NB4 (cell line): ENCODE data around the gene OSER1.
A peak's percentile ranks its signal among the peaks of the same experiment; 100 is the strongest.
"Not testable (repeated sequence)": the region's sequence is repeated elsewhere in the genome, so short reads cannot be mapped to it uniquely, and the experiment has no call there.

Source experiments
- DNase-seq: peaks from one replicate; pipeline ENCODE4 v3.0.0; 2010; ENCODE audit warnings: low read depth
- H3K4me3 ChIP-seq: one replicate; pipeline ENCODE4 v1.5.1; 2011; ENCODE audit warnings: mild to moderate bottlenecking, low read depth, low read length, moderate library complexity
- CTCF ChIP-seq: IDR thresholded peaks from one replicate; pipeline ENCODE4 v1.5.1; 2012; ENCODE audit warnings: low read depth, low read length
- MAX ChIP-seq: IDR thresholded peaks from 2 replicates; pipeline ENCODE4 v1.6.1; 2011; ENCODE audit warnings: low read depth, low read length
- MYC ChIP-seq: IDR thresholded peaks from 2 replicates; pipeline ENCODE4 v1.6.1; 2011; ENCODE audit warnings: low read depth, low read length
- POLR2A ChIP-seq: IDR thresholded peaks from 2 replicates; pipeline ENCODE4 v1.6.1; 2011; ENCODE audit warnings: mild to moderate bottlenecking; ENCODE audit not compliant: insufficient read length; ENCODE audit errors: extremely low read depth

OSER1 gene

GRCh38 chr20:44251284-44251683, 40.7 kb upstream of the OSER1 start:
- DNase-seq, result no peak
- no peak overlapping the region for H3K4me3 ChIP-seq
- TF ChIP-seq MYC (no peak), CTCF (no peak), POLR2A (no peak), MAX (no peak)

GRCh38 chr20:44248410-44248759, 37.8 kb upstream of the OSER1 start:
- no peak for DNase-seq
- TF ChIP-seq CTCF (no peak), MAX (no peak), MYC (no peak), POLR2A (no peak)
- no peak overlapping the region for H3K4me3 ChIP-seq

GRCh38 chr20:44247586-44248409, 37.2 kb upstream of the OSER1 start:
- H3K4me3 ChIP-seq, result no peak overlapping the region
- peak; percentile 71 for DNase-seq
- TF ChIP-seq MAX, result no peak
- peak; percentile 95 for TF ChIP-seq CTCF

DNA sequence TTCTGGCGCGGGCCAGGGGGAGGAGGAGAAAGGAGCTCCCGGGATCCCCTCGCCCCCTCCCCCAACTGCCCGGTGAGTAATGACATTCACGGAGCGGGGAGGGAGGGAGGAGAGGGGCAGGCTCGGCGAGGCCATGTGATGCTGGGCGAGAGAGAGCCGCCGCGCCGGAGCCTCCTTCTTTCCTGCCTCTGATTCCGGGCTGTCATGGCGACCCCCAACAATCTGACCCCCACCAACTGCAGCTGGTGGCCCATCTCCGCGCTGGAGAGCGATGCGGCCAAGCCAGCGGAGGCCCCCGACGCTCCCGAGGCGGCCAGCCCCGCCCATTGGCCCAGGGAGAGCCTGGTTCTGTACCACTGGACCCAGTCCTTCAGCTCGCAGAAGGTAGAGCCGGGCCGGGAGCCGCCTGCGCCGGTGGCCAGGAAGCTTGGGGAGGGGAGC, 36.6 kb upstream of the OSER1 start, which contains the start of gene GDAP1L1:
TSS of gene GDAP1L1 (plus strand) at position 178 of the 441 bp plus-strand sequence. CDS start at position 205, 27 bp downstream.
- no peak for DNase-seq
- no peak within 1 kb of the TSS for H3K4me3 ChIP-seq
- TF ChIP-seq MAX, result no peak
- no peak for TF ChIP-seq CTCF
- no peak for TF ChIP-seq MYC
- TF ChIP-seq POLR2A, result no peak

GRCh38 chr20:44245977-44246376, 35.4 kb upstream of the OSER1 start:
- DNase-seq, result no peak
- no peak for TF ChIP-seq MAX
- H3K4me3 ChIP-seq, result no peak overlapping the region

- no peak overlapping the region for H3K4me3 ChIP-seq
- DNase-seq, result no peak
Measured at GRCh38 chr20:44241796-44242195, 31.2 kb upstream of the OSER1 start.

DNA sequence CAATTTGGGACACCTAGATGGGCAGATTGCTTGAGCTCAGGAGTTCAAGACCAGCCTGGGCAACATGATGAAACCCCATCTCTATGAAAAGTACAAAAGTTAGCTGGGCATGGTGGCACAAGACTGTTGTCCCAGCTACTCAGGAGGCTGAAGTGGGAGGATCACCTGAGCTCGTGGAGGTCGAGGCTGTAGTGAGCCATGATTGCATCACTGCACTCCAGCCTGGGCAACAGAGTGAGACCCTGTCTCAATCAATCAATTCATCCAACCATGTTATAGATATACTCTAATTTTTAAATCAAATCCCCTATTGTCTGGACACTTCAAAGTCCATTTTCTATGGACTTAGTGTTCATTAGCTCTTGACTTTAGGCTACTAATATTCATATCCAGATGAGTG, 26.3 kb upstream of the OSER1 start:
- not testable (repeated sequence) for DNase-seq, H3K4me3 ChIP-seq

More at GRCh38 chr20:44241796-44242195, 31.2 kb upstream of the OSER1 start:
- TF ChIP-seq MYC, result no peak
- TF ChIP-seq MAX, result no peak
- TF ChIP-seq POLR2A, result no peak
- no peak for TF ChIP-seq CTCF
